Neural cell (in vitro differentiated cells): ENCODE data around the gene KBTBD3.

ENCODE experiments used
- EP300 ChIP-seq: fragments of 450-650 bp; conservative IDR thresholded peaks from 2 replicates; pipeline ENCODE4 v1.6.1; 2014; ENCODE audit warnings: antibody characterized with exemption, mild to moderate bottlenecking, moderate library complexity; ENCODE audit not compliant: poor library complexity, severe bottlenecking
- EZH2 ChIP-seq: fragments of 200-600, 300-800 bp; shearing (Covaris generic), sonication (generic); IDR thresholded peaks from 2 replicates; pipeline ENCODE4 v1.6.1; 2014; ENCODE audit warnings: antibody characterized with exemption, low read length, borderline replicate concordance, mild to moderate bottlenecking; ENCODE audit not compliant: insufficient read depth, poor library complexity, severe bottlenecking
- MXI1 ChIP-seq: fragments of 450-650 bp; conservative IDR thresholded peaks from 2 replicates; pipeline ENCODE4 v1.6.1; 2014; ENCODE audit warnings: antibody characterized with exemption, mild to moderate bottlenecking; ENCODE audit not compliant: poor library complexity, severe bottlenecking
- POLR2AphosphoS5 ChIP-seq: IDR thresholded peaks from 2 replicates; pipeline ENCODE4 v1.6.1; 2012
- RAD21 ChIP-seq: fragments of 450-650 bp; conservative IDR thresholded peaks from 2 replicates; pipeline ENCODE4 v1.6.1; 2014; ENCODE audit warnings: antibody characterized with exemption, mild to moderate bottlenecking, moderate library complexity
- REST ChIP-seq: IDR thresholded peaks from 2 replicates; pipeline ENCODE4 v1.6.1; 2012; ENCODE audit warnings: borderline replicate concordance
- TF ChIP-seq, protein P1 (sequence below): fragments of 450-650 bp; IDR thresholded peaks from 2 replicates; pipeline ENCODE4 v1.5.1; 2014; ENCODE audit warnings: antibody characterized with exemption, mild to moderate bottlenecking, moderate library complexity; ENCODE audit not compliant: poor library complexity, severe bottlenecking

GRCh38 chr11:106061249-106061784 is 15.8 kb downstream of the KBTBD3 start:
- no peak for TF ChIP-seq EZH2
- TF ChIP-seq, protein P1, sequence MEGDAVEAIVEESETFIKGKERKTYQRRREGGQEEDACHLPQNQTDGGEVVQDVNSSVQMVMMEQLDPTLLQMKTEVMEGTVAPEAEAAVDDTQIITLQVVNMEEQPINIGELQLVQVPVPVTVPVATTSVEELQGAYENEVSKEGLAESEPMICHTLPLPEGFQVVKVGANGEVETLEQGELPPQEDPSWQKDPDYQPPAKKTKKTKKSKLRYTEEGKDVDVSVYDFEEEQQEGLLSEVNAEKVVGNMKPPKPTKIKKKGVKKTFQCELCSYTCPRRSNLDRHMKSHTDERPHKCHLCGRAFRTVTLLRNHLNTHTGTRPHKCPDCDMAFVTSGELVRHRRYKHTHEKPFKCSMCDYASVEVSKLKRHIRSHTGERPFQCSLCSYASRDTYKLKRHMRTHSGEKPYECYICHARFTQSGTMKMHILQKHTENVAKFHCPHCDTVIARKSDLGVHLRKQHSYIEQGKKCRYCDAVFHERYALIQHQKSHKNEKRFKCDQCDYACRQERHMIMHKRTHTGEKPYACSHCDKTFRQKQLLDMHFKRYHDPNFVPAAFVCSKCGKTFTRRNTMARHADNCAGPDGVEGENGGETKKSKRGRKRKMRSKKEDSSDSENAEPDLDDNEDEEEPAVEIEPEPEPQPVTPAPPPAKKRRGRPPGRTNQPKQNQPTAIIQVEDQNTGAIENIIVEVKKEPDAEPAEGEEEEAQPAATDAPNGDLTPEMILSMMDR: no peak
- TF ChIP-seq POLR2AphosphoS5: no peak
- no peak for TF ChIP-seq EP300
- TF ChIP-seq RAD21: no peak
- no peak for TF ChIP-seq REST
- no peak for TF ChIP-seq MXI1
